Parathyroid adenoma (tissue), 2 donors: Measurements from ENCODE around the gene GSTO1.

ENCODE experiments used
- H2AFZ ChIP-seq: fragments of 300-600 bp; sonication (generic); one replicate; pipeline ENCODE4 v1.7.0; 2017; ENCODE audit warnings: antibody characterized with exemption, mild to moderate bottlenecking
- H3K27ac ChIP-seq: fragments of 300-600 bp; sonication (generic); one replicate; pipeline ENCODE4 v1.7.0; 2017
- H3K27me3 ChIP-seq: fragments of 300-600 bp; sonication (generic); one replicate; pipeline ENCODE4 v1.7.0; 2017; ENCODE audit warnings: low read length; ENCODE audit not compliant: control insufficient read depth, insufficient read depth
- H3K36me3 ChIP-seq: fragments of 300-600 bp; sonication (generic); one replicate; pipeline ENCODE4 v1.7.0; 2017; ENCODE audit warnings: low read length; ENCODE audit not compliant: control insufficient read depth, insufficient read depth
- H3K4me1 ChIP-seq: fragments of 300-600 bp; sonication (generic); one replicate; pipeline ENCODE4 v1.7.0; 2017; ENCODE audit warnings: control low read depth
- H3K4me2 ChIP-seq: fragments of 300-600 bp; sonication (generic); one replicate; pipeline ENCODE4 v1.7.0; 2017; ENCODE audit warnings: low read length
- H3K4me3 ChIP-seq: fragments of 300-600 bp; sonication (generic); one replicate; pipeline ENCODE4 v1.7.0; 2017; ENCODE audit warnings: low read depth, low read length
- H3K79me2 ChIP-seq: fragments of 300-600 bp; sonication (generic); one replicate; pipeline ENCODE4 v1.7.0; 2017; ENCODE audit warnings: control low read depth
- H3K9ac ChIP-seq: fragments of 300-600 bp; sonication (generic); one replicate; pipeline ENCODE4 v1.7.0; 2017; ENCODE audit warnings: mild to moderate bottlenecking
- H3K9me3 ChIP-seq: fragments of 300-600 bp; sonication (generic); one replicate; pipeline ENCODE4 v1.7.0; 2017; ENCODE audit warnings: low read length; ENCODE audit not compliant: control insufficient read depth
- TF ChIP-seq, protein P1 (sequence below): fragments of 300-600 bp; sonication (generic); IDR thresholded peaks from one replicate; pipeline ENCODE4 v1.7.0; 2017; ENCODE audit warnings: antibody characterized with exemption, mild to moderate bottlenecking
- donor health status: primary hyperparathyroidism.

The GSTO1 gene

DNA sequence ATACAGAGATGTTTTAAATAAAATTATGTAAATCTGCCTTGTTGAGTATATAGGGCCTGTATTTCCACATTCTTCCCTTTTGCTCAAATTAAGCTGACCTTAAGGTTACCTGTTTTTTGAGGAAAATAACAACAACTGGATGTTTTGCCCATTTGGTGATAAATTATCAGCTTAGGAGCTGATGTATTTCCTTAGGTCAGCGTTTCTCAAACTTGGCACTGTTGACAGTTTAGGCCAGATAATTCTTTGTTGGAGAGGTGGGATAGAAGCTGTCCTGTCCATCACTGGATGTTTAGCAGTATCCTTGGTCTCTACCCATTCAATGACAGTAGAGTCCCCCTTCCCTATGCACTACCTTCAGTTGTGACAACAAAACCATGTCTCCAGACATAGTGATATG, 21.5 kb downstream of the GSTO1 start:
- H3K36me3 ChIP-seq = no peaks in the 10 kb centered on the region
- no peak overlapping the region for H3K4me3 ChIP-seq
- no peak overlapping the region for H2AFZ ChIP-seq
- peaks cover 10% of the 10 kb centered on the region for H3K79me2 ChIP-seq
- H3K4me2 ChIP-seq = no peak overlapping the region
- TF ChIP-seq, protein P1, sequence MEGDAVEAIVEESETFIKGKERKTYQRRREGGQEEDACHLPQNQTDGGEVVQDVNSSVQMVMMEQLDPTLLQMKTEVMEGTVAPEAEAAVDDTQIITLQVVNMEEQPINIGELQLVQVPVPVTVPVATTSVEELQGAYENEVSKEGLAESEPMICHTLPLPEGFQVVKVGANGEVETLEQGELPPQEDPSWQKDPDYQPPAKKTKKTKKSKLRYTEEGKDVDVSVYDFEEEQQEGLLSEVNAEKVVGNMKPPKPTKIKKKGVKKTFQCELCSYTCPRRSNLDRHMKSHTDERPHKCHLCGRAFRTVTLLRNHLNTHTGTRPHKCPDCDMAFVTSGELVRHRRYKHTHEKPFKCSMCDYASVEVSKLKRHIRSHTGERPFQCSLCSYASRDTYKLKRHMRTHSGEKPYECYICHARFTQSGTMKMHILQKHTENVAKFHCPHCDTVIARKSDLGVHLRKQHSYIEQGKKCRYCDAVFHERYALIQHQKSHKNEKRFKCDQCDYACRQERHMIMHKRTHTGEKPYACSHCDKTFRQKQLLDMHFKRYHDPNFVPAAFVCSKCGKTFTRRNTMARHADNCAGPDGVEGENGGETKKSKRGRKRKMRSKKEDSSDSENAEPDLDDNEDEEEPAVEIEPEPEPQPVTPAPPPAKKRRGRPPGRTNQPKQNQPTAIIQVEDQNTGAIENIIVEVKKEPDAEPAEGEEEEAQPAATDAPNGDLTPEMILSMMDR = no peak
- no peak overlapping the region for H3K27ac ChIP-seq
- H3K9ac ChIP-seq = no peak overlapping the region
- no peaks in the 10 kb centered on the region for H3K9me3 ChIP-seq
- H3K4me1 ChIP-seq = peaks cover 10% of the 10 kb centered on the region
- H3K27me3 ChIP-seq = no peaks in the 10 kb centered on the region

DNA sequence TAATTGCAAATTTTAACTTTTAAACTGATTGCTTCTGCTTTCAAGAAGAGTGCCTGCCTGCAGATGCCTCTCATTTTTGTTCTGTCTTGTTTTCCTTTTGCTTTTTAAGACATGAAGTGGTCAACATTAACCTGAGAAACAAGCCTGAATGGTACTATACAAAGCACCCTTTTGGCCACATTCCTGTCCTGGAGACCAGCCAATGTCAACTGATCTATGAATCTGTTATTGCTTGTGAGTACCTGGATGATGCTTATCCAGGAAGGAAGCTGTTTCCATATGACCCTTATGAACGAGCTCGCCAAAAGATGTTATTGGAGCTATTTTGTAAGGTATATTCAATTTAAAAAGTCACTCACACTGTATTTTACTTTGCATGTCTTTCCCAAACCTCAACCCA, 23.1 kb downstream of the GSTO1 start:
- H3K4me2 ChIP-seq = no peak overlapping the region
- H3K27me3 ChIP-seq = no peaks in the 10 kb centered on the region
- peaks cover 10% of the 10 kb centered on the region for H3K4me1 ChIP-seq
- no peaks in the 10 kb centered on the region for H3K36me3 ChIP-seq
- H3K27ac ChIP-seq = no peak overlapping the region
- TF ChIP-seq, protein P1 = no peak
- no peak overlapping the region for H2AFZ ChIP-seq
- no peak overlapping the region for H3K4me3 ChIP-seq
- H3K9me3 ChIP-seq = no peaks in the 10 kb centered on the region
- no peak overlapping the region for H3K9ac ChIP-seq
- H3K79me2 ChIP-seq = peaks cover 12% of the 10 kb centered on the region

DNA sequence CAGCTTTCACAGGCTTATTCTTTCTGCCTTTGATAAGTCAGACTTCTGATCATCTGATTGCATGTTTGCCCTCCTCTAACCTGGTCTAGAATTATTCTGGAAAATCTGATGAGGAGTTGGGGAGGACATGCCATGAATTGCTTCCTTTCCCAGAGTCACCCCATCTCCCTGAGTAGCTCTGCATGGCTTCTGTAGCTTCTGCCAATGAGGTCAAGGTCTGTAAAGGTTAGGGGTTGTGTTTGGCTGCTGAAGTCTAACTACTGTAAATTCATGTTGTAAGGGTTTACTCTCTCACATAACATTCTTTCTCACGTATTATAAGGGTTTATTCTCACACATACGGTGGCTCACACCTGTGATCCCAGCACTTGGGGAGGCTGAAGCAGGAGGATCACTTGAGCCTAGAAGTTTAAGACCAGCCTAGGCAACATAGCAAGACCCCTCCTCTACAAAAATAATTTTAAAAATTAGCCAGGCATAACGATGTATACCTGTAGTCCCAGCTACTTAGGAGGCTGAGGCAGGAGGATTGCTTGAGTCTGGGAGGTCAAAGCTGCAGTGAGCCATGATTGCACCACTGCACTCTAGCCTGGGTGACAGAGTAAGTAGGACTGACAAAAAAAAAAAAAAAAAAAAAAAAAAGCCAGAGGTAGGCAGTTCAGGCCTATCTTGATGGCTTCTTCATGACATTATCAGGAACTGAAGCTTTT, 25.0 kb downstream of the GSTO1 start:
- TF ChIP-seq, protein P1 = no peak
- H3K36me3 ChIP-seq = no peaks in the 10 kb centered on the region
- H3K4me3 ChIP-seq = no peak overlapping the region
- no peak overlapping the region for H2AFZ ChIP-seq
- H3K27me3 ChIP-seq = no peaks in the 10 kb centered on the region
- peaks cover 10% of the 10 kb centered on the region for H3K4me1 ChIP-seq
- H3K4me2 ChIP-seq = no peak overlapping the region
- H3K9me3 ChIP-seq = no peaks in the 10 kb centered on the region
- peaks cover 12% of the 10 kb centered on the region for H3K79me2 ChIP-seq
- H3K27ac ChIP-seq = no peak overlapping the region
- no peak overlapping the region for H3K9ac ChIP-seq

DNA sequence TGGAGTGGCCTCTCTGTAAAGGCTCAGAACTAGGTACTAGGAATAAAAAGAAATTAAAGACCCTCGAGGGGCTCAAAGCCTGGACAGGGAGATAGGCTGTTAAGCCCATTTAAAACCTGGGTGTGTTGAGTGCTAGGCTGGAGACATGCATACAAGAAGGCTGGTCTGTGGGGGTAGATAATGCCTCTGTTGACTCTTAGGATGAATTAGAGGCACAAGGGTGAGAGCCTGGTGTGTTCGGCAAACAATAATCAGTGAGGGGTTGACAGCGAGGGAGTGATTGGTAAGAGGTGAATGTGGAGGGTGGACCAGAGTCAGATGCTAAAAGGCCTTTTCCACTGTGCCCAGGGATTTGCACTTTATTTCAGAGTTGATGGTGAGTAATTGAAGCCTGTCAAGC, 27.0 kb downstream of the GSTO1 start:
- Histone ChIP-seq H3K4me1 (peaks cover 5% of the 10 kb centered on the region), H3K27me3 (no peaks in the 10 kb centered on the region), H3K9ac (no peak overlapping the region), H3K36me3 (no peaks in the 10 kb centered on the region), H3K4me3 (no peak overlapping the region), H3K9me3 (no peaks in the 10 kb centered on the region), H2AFZ (no peak overlapping the region), H3K27ac (no peak overlapping the region), H3K79me2 (peaks cover 12% of the 10 kb centered on the region), H3K4me2 (no peak overlapping the region)
- TF ChIP-seq, protein P1 = no peak

DNA sequence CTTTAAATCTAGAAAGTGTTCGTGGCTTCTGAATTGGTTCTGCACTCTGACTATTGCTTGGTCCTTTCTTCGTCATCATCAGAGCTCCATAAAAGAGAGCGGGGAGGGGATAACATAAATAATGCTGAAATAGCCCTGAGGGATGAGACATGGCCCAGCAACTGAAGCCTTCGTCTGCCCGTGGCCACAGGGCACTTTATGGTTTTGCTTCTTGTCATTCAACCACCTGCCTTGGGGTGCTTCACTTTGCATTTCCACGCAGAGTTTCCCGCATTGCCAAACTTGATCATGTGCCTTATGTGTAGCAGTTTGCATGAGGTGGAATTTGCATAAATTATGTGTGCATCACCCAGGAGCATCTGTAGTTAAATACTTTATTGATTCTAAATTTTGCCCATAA, 30.2 kb downstream of the GSTO1 start:
- peaks cover 2% of the 10 kb centered on the region for H3K79me2 ChIP-seq
- no peak overlapping the region for H2AFZ ChIP-seq
- no peak overlapping the region for H3K4me3 ChIP-seq
- TF ChIP-seq, protein P1 = no peak
- H3K36me3 ChIP-seq = no peaks in the 10 kb centered on the region
- H3K27me3 ChIP-seq = no peaks in the 10 kb centered on the region
- H3K4me2 ChIP-seq = no peak overlapping the region
- no peak overlapping the region for H3K27ac ChIP-seq
- no peaks in the 10 kb centered on the region for H3K4me1 ChIP-seq
- H3K9me3 ChIP-seq = no peaks in the 10 kb centered on the region
- no peak overlapping the region for H3K9ac ChIP-seq
